ENCODE measurements around the gene KCNH5. TPM values are rescaled to one million over a fixed set of nuclear protein-coding genes. Genes with fewer than 3 reads are reported as not detected.
A peak's percentile ranks its signal among the peaks of the same experiment; 100 is the strongest.

Gene KCNH5
- total and polyA plus RNA-seq, 2 of the 13 experiments (the other 11 are each of a cell fraction or from before 2014, with no cell fraction given) = not detected

- TF ChIP-seq ZNF609 (CRISPR knock-in tag; IDR thresholded peaks at IDR 0.05; ENCODE audit: borderline replicate concordance) (peak; percentile 60; the same call in 1 of the 2 replicates), GATAD2A (CRISPR knock-in tag; IDR thresholded peaks at IDR 0.05) (peak; percentile 63), PAX8 (CRISPR knock-in tag; IDR thresholded peaks at IDR 0.05; ENCODE audit: borderline replicate concordance) (no peak), ELF3 (CRISPR knock-in tag; IDR thresholded peaks at IDR 0.05) (0 out of 2 replicates have a peak, but pooled peaks have one; percentile 36), SAP130 (CRISPR knock-in tag; IDR thresholded peaks at IDR 0.05; ENCODE audit: low read depth) (peak; percentile 35; the same call in 1 of the 2 replicates), ZFP36L2 (CRISPR knock-in tag; IDR thresholded peaks at IDR 0.05) (no peak), ARID5B (CRISPR knock-in tag; IDR thresholded peaks at IDR 0.05) (peak; percentile 95), FOXK1 (CRISPR knock-in tag; IDR thresholded peaks at IDR 0.05; ENCODE audit: borderline replicate concordance, low read depth) (peak; percentile 35; the same call in 1 of the 2 replicates), MIXL1 (CRISPR knock-in tag; IDR thresholded peaks at IDR 0.05) (peak; percentile 70; the same call in 1 of the 2 replicates), ZNF652 (CRISPR knock-in tag; IDR thresholded peaks at IDR 0.05; ENCODE audit: borderline replicate concordance, low read depth) (no peak), SOX5 (CRISPR knock-in tag; IDR thresholded peaks at IDR 0.05; ENCODE audit: borderline replicate concordance) (peak; percentile 89; the same call in 1 of the 2 replicates), ISL2 (CRISPR knock-in tag; IDR thresholded peaks at IDR 0.05) (peak; percentile 64; the same call in 1 of the 2 replicates), SMAD1 (CRISPR knock-in tag; IDR thresholded peaks at IDR 0.05; ENCODE audit: borderline replicate concordance, low read depth) (no peak), FOXA3 (CRISPR knock-in tag; IDR thresholded peaks at IDR 0.05) (peak; percentile 89), RERE (CRISPR knock-in tag; IDR thresholded peaks at IDR 0.05; ENCODE audit: low read depth) (peak; percentile 69), ZNF234 (CRISPR knock-in tag; conservative IDR thresholded peaks at IDR 0.05) (no peak), ZNF205 (CRISPR knock-in tag; IDR thresholded peaks at IDR 0.05) (no peak), TBX2 (CRISPR knock-in tag; IDR thresholded peaks at IDR 0.05; ENCODE audit: borderline replicate concordance) (peak; percentile 38; the same call in 1 of the 2 replicates)
Observed at GRCh38 chr14:62689733-62690132, 355.5 kb downstream of the KCNH5 start (continued).
